GM04504 (cell line): ENCODE measurements around the gene FBXO34.
"Not testable (repeated sequence)": the region's sequence is repeated elsewhere in the genome, so short reads cannot be mapped to it uniquely, and the experiment has no call there.

Source experiments
- DNase-seq: peaks from one replicate; pipeline ENCODE4 v3.0.0-alpha.2; 2012; ENCODE audit warnings: low read depth

The FBXO34 gene

DNA sequence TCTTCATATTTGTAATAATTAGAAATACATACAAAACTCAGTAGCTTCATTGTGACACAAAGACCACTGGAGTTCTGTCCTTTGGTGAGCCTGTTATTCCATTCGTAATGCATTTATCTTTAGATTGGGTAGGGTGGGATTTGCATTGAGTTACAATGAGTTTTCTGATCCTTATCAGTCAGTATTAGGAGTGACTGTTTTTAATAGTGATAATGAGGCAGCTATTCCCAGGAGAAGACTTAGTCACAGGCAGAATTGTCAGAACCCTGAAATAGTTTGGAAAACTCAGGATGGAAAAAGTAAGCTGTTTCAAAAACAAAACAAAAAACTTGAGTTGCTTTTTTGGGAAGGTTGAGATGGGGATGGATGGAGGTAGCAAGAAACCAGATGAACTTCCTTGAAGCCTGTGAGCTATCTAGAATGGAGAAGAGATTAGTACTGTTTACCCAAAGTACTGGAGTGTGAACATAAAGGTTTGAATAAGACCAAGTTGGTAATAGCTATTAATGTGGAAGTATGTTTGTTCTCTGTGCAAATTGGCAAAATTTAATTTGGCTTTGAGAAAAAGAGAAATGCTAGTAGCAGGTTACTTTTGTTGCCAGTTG is 38.6 kb downstream of the FBXO34 start:
- DNase-seq = no peak

DNA sequence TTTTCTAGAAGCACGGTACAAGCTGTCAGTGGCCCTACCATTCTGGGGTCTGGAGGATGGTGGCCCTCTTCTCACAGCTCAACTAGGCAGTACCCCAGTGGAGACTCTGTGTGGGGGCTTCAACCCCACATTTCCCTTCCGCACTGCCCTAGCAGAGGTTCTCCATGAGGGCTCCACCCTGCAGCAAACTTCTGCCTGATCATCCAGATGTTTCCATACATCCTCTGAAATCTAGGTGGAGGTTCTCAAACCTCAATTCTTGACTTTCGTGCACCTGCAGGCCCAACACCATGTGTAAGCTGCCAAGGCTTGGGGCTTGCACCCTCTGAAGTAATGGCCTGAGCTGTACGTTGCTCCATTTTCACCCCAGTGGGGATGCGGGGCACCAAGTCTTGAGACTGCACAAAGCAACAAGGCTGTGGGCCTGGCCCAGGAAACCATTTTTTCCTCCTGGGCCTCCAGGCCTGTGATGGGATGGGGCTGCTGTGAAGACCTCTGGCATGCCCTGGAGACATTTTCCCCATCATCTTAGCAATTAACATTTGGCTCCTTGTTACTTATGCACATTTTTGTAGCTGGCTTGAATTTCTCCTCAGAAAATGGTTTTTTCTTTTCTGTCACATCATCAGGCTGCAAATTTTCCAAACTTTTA is 41.3 kb downstream of the FBXO34 start:
- not testable (repeated sequence) for DNase-seq

DNA sequence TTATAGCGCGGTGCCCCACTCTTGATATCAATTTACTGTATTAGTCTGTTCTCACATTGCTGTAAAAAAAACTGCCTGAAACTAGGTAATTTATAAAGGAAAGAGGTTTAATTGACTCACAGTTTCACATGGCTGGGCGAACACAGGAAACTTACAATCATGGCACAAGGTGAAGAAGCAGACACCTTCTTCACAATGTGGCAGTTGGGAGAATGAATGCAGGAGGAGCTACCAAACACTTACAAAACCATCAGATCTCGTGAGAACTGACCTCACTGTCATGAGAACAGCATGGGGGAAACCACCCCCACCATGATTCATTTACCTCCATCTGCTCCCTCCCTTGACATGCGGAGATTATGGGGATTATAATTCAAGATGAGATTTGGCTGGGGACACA is 42.3 kb downstream of the FBXO34 start:
- no peak for DNase-seq

DNA sequence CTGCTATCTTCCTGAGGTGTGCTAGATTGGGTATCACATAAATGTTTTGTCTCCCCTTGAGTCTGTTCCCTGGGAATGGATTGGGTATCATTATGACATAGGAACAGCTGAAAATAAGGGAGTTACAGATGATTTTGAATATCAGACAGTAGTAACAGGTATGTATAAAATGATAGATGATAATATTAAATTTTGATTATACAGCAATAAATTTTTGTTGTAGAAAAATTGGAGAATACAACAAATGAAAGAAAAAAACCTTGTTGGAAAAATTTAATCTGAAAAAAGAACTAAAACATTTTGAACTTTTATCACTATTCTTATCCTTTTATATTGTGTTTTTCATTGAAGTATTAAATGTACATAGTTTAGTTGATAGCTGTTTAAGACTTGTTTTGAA is 43.2 kb downstream of the FBXO34 start:
- no peak for DNase-seq

DNA sequence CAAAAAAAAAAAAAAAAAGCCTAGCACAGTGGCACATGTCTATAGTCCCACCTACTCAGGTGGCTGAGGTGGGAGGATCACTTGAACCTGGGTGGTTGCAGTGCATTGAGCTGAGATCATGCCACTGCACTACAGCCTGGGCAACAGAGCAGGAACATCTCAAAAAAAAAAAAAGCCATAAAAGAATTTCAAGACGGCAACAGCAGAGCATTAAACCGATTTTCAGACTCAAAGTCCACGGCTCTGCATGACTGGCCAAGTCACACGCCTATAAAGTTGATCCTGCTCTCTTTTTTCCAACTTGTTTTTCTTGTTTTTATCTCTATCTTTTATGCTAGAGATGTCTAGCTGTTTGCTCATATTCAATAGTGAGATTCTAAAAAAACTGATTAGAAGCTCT is 45.3 kb downstream of the FBXO34 start:
- no peak for DNase-seq

DNA sequence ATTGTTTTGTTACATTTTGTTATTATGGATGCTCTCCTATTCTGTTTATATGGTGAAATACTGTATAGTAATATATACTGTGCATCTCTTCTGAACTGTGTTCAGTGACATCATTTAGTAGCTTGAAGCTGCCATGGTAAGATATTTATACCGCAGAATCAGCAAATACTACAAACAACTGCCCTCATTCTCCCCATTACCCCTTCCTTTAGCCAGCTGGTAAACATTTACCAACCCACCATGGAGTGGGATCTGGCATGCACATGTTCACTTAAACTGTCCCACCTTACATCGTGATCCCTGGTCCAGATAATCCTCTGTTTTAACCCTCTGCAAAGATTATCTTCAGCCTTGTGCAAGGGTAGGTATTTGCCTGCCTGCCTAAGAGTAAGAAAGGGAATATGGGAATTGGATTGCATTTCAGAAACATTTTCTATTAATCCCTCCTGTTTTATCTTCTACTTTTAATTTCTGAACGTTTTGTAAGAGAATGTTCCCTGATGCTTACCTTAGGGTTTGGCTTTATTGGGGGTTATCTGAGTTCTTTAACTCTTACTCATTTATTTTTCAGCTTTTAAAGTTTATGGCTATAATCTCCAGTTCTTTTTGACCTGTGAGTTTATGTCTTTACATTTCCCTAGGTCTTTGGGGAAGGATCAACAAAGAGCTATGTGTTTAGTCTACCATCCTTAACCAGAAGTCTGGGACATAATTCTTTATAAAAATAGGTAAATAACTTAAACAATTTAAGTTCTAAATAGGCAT is 46.5 kb downstream of the FBXO34 start:
- no peak for DNase-seq

DNA sequence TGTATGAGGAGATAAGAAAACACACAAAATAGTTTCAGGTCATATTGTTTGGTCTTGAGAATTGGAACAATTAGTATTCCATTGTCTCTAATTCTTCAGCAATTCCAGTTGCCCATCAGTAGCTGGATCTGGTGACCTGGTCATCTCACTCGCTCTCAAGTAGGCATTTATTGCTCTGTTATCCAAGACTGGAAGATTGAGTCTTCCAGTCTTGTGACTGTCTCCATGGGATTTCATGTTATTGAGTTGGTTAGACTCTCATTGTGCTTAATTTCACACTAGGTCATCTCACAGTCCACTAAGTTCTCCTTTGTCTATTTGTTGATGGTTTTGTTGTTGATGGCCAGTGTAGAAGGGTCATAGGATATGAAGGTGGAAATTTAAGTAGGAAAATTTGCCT is 47.5 kb downstream of the FBXO34 start:
- no peak for DNase-seq

DNA sequence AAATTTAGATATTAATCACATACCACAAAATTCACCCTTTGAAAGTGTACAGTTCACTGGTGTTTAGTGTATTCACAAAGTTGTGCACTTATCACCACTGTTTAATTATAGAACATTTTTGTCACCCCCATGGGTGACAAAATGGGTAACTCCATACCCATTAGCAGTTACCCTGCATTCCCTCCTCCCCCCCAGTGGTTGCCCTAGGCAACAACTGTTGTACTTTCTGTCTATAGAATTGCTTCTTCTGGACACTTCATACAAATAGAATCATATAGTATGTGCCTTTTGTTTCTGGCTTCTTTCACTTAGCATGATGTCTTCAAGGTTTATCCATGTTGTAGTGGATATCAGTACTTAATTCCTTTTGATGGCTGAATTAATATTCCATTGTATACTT is 52.7 kb downstream of the FBXO34 start:
- DNase-seq = no peak

DNA sequence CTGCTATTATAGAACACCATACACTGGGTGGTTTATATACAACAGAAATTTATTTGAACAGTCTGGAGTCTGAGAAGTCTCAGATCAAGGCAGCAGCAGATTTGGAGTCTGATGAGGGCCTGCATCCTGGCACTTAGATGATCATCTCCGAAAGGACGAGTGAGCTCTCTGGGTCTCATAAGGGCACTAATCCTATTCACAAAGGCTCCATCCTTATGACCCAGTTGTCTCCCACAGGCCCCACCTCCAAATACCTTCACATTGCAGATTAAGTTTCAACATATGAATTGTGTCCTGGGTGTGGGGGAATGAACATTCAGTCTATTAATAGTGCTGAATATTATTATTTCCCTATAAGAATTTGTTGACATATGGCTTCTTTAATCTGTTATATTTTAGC is 53.6 kb downstream of the FBXO34 start:
- no peak for DNase-seq

DNA sequence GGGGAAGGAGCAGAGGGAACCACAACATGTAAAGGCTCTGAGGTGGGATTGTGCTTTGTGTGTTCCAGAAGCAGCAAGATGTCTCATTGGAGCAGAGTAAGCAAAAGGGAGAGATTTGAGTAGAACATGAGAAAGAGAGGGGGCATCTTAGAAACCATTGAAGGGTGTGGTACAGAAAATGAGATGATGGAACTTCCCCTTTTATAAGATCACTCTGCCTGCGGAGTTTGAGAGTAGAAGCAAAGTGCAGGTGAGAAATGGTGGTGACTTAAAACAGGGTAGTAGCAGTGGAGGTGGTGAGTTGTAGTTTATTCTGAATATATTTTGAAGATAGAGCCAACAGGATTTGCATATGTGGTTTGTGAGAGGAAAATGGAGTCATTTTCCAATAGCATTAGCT is 56.0 kb downstream of the FBXO34 start:
- no peak for DNase-seq

DNA sequence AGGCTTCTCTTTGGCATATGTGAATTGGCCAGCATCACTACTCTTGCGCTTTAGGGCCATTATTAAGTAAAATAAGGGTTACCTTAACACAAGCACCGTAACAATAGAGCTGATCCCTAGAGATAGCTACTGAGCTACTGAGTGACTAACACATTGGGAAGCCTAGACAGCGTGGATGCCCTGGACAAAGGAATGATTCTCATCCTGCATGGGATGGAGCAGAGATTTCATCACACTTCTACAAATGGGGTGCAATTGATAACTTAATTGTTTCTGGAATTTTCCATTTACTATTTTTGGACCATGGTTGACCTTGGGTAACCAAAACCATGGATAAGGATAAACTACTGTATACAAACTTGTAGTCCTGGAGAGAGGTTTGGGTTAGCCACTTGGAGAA is 57.1 kb downstream of the FBXO34 start:
- no peak for DNase-seq

DNA sequence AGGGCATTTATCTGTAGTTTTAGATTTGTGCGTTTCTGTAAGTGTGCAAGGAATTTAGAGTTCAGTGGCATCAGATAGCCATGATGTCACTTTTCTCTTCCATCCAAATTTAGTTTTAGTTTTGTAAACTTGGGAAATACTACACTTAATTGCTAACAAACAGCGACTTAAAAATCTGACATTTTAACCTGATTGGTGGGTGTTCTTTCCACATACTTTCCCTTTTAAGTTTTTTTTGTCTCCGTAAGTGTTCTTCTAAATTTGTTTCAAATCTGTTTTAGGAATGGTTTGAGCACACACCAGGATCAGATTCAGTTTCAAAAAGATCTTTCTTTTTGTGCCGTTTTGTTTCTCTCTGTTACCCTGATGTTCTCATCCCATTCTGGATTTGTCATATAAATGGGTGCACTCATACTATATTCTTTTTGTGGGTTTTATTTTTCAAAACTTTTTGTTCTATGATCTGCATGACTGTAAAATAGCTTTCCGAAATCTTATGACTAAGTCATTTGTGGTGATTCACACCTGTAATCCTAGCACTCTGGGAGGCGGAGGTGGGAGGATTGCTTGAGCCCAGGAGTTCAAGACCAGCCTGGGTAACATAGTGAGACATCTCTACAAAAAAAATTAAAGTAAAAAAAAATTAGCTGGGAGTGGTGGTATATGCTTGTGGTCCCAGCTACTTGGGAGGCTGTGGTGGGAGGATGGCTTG is 58.9 kb downstream of the FBXO34 start:
- no peak for DNase-seq

DNA sequence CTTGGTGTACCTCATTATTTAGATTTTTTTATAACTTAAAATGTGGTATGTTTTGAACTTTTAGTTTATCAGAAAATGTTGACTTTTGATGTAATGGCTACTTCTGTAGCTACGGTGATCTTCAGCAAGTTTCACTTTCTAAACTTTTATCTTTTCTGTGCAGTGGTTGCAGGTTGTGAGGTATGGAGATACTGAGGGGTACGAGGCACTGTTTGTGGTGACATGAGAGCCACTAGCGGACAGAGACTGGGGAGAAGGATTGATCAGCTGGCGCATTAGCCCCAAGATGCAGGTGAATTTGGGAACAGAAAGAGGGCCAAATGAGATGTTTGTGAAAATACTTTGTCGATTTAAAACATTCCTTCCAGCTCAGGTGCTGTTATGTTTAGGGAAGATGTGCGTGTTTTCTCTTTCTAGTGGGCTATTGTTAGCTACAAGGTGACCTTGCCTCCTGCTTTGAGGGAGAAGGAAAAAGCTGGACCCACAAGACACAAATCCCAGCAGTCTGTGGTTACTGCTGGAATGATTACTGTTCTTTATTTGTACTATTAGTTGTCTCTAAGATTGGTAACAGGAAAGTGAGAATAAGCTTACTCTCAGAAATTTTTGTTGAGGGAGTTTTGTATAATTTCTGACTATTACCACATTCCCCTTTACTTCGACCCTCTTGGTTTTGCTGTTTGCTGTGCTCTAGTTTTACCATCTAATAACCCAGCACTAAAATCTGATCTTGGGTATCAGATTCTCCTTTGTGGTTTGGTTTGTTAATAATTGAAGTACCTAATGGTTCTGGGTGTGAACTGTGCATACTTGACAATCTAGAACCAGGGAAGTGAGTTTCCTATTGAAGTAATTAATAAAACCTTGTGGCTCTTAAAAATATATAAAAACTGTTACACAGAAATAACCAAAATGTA is 61.7 kb downstream of the FBXO34 start:
- no peak for DNase-seq

DNA sequence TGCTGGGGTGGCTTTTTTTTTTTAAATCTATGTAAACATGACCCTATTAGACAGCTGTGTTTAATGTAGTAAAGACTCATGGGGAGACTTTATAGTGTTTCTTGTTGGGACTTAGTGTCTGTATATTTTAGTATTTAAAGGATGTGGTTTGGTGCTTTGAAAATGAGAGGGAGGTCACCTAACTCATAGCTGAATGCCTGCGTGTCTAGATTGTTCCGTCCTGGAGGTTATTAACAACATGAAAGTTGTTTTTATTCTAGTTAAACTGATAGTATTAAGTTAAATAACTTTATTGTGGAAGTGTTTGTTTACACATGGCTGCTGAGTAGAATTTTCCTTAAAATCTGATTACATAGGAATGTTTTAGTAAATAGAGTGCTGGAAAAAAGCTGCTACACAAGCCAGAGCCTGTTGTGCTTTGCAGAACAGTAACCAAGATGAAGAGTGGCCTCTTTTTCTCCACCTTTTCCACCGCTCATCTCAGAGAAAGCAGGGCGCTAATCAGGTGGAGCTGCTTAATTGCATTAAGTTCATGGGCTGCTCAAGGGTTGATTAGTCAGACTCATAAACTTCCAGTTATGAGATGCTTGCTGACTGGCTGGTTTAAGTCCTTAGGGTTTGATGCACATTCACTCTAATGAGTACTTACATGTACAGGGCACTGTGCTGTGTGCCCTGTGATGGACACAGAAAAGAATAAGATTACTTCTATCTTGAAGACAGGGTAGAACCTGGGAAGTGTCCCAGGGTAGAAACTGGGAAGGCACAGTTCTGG is 62.7 kb downstream of the FBXO34 start:
- DNase-seq = no peak

DNA sequence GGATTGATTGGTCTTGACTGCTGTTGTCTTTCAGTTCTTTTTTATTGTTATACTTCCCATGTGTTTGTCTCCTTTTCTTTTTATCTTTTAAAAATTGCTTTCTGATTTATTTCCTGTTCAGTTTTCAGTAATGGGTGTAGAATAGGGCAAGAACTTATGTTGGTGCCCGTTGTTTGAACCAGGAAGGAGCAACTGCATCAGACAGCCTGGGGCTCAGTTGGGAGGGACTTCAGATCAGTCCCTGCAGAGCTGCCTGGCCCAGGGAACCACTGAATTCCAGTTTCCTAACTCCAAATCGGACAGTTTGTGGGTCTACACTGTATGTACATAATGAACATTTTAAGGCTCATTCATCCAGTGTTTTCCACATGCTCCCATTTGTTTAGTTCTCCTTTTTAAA is 64.9 kb downstream of the FBXO34 start:
- no peak for DNase-seq

DNA sequence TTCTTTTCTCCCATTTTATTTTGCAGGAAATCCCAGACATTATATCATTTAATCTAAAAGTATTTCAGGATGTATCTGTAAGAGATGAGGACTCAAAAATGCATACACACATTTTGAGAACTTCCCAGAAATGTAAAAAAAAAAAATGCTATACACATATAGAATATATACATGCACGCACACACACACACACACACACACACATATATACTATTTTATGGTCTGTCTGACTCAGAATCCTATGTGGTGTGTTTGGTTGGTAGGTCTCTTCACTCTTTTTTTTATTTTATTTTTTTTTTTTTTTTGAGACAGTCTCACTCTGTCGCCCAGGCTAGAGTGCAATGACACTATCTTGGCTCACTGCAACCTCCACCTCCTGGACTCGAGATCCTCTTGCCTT is 65.5 kb downstream of the FBXO34 start:
- no peak for DNase-seq

DNA sequence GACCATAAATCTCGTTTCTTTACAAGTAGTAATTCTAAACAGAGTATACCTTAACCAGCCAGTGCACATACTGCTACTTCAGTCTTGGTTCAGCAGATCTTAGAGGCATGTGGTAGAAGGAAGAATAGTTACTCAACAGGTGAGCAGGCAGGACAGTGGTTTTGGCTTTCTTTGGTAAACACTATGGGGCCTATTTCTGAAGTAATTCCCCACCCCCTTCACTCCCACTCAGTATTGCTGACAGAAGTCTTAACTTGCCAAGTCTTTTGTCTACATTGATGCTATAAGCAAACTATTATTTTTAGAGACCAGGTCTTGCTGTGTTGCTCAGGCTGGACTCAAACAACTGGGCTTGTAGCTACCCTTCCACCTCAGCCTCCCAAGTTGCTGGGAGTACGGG is 68.5 kb downstream of the FBXO34 start:
- DNase-seq = no peak

DNA sequence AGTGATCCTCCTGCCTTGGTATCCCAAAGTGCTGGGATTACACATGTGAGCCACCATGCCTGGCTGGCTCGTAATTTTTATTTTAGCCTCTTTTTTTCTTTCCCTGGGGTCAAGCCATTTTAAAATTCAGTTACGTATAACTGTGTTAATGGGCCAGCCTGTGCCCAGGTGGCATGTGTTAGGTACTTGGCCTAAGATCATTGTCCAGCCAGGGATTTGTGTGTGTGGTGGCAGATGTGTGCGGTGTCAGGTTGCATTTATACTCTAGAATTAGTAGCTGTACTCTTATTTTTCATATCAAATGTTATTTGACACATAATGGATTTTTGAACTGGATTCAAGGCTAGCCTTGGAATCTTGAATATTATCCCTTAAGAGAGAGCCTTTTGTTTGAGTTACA is 69.3 kb downstream of the FBXO34 start:
- DNase-seq = no peak

DNA sequence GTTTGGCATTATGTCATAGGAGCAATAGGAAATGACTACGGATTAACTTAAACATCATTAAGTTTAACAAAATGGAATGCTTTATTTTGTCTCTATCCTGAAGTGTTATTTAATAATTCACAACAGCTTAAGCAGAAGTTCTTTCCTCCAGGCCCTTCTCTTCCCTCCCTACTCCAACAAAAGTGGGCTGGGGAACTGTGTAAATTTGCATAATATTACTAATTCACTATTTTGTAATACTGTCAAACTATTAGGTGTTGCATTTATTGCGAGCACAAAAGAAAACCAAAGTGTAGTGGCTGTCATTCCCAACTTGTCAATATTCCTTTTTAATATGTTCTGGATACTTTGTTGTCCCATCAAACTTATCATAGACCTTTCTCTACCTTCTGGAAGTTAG is 70.6 kb downstream of the FBXO34 start:
- no peak for DNase-seq

DNA sequence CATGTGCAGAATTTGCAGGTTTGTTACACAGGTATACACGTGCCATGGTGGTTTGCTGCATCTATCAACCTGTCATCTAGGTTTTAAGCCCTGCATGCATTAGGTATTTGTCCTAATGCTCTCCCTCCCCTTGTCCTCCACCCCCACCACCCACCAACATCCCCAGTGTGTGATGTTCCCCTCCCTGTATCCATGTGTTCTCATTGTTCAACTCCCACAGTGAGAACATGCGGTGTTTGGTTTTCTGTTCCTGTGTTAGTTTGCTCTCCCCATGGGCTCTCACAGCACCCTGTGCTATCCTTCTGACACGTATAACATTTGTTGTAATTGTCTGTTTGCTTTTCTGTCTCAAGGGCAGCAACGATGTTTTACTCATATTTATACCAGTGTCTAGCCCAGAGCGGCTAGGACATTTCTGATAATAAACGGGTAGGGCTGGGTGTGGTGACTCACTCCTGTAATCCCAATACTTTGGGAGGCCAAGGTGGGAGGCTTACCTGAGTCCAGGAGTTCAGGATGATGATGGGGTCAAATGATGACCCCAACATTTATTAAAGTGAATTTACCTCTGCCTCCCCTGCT is 73.5 kb downstream of the FBXO34 start:
- DNase-seq = not testable (repeated sequence)

DNA sequence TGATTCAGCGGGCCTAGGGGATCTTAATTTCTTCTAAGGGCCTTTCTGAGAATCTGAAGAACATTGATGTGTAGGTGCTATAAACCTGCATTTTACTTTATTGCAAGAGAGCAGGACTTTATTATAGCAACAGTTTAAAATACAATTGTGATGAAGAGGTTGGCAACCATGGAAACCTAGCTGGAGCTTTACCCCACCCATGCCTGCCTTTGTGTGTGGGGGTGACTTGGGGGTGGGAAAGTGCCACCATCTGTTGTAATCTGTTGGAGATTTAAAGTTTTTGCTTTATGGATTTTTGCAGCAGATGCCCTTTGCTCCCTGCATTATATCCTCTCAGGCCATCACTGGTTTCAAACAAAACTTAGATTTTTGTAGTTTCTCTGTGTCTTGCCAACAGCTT is 75.8 kb downstream of the FBXO34 start:
- DNase-seq = no peak
